Smooth muscle cell (in vitro differentiated cells): ENCODE measurements around the gene FGF2. TPM values are rescaled to one million over a fixed set of nuclear protein-coding genes. Genes with fewer than 3 reads are reported as not detected.
A peak's percentile ranks its signal among the peaks of the same experiment; 100 is the strongest.
"Not testable (repeated sequence)": the region's sequence is repeated elsewhere in the genome, so short reads cannot be mapped to it uniquely, and the experiment has no call there.

Source experiments
- DNase-seq: peaks from one replicate; lab custom pipeline; 2025; ENCODE audit not compliant: unreplicated experiment; lab: John Stamatoyannopoulos, UW
- H2AFZ ChIP-seq: fragments of 200-600 bp; sonication (generic); 2 replicates; pipeline ENCODE4 v1.6.0; 2016; ENCODE audit warnings: antibody characterized with exemption, low read depth, mild to moderate bottlenecking
- H3F3A ChIP-seq: fragments of 200-600 bp; sonication (generic); 2 replicates; pipeline ENCODE4 v1.6.0; 2017; ENCODE audit warnings: antibody characterized with exemption, low read depth
- H3K27ac ChIP-seq: fragments of 200-600 bp; sonication (generic); 2 replicates; pipeline ENCODE4 v1.5.1; 2016; ENCODE audit warnings: low read depth, mild to moderate bottlenecking
- H3K27me3 ChIP-seq: fragments of 200-600 bp; sonication (generic); 2 replicates; pipeline ENCODE4 v1.6.1; 2016; ENCODE audit warnings: low read depth, mild to moderate bottlenecking
- H3K36me3 ChIP-seq: fragments of 200-600 bp; sonication (generic); 2 replicates; pipeline ENCODE4 v1.5.1; 2016; ENCODE audit warnings: low read depth
- H3K4me1 ChIP-seq: fragments of 200-600 bp; sonication (generic); 2 replicates; pipeline ENCODE4 v1.5.1; 2016; ENCODE audit warnings: low read depth
- H3K4me2 ChIP-seq: fragments of 200-600 bp; sonication (generic); 2 replicates; pipeline ENCODE4 v1.6.0; 2016; ENCODE audit warnings: mild to moderate bottlenecking
- H3K4me3 ChIP-seq: fragments of 200-600 bp; sonication (generic); 2 replicates; pipeline ENCODE4 v1.5.1; 2016; ENCODE audit warnings: mild to moderate bottlenecking
- H3K79me2 ChIP-seq: fragments of 200-600 bp; sonication (generic); 2 replicates; pipeline ENCODE4 v1.6.0; 2016; ENCODE audit warnings: low read depth, mild to moderate bottlenecking
- H3K9ac ChIP-seq: fragments of 200-600 bp; sonication (generic); 2 replicates; pipeline ENCODE4 v1.6.0; 2016; ENCODE audit warnings: low read depth
- H3K9me3 ChIP-seq: fragments of 200-600 bp; sonication (generic); replicated peaks from 2 replicates; pipeline ENCODE4 v1.5.1; 2016; ENCODE audit warnings: low read depth
- H4K20me1 ChIP-seq: fragments of 200-600 bp; sonication (generic); 2 replicates; pipeline ENCODE4 v1.6.0; 2016; ENCODE audit warnings: low read depth
- WGBS: methylation state at CpG from one replicate; pipeline ENCODE4 v1.1.7; 2016; ENCODE audit warnings: low lambda C conversion rate; 5-methylcytosine and 5-hydroxymethylcytosine counted together
- polyA plus RNA-seq: library from polyadenylated mRNA; unstranded; fragments of >200 nt; fragmentation: Nextera tagmentation; extraction: Ambion mirVana; gene quantifications from 2 replicates; pipeline ENCODE4 v1.2.1, GENCODE V29; 2016
- total RNA-seq: library from RNA; depleted of rRNA; stranded (reverse); fragments of >200 nt; gene quantifications from 2 replicates; pipeline ENCODE4 v1.2.3, GENCODE V29; 2014
- TF ChIP-seq, protein P1 (sequence below): fragments of 200-600 bp; sonication (generic); IDR thresholded peaks from 2 replicates; pipeline ENCODE4 v1.5.1; 2017; ENCODE audit warnings: borderline replicate concordance, mild to moderate bottlenecking, antibody characterized with exemption; ENCODE audit not compliant: insufficient read depth, poor library complexity, severe bottlenecking

FGF2 gene
- total and polyA plus RNA-seq, 2 experiments from 2014 or later: 11.8 to 18.9 TPM

DNA sequence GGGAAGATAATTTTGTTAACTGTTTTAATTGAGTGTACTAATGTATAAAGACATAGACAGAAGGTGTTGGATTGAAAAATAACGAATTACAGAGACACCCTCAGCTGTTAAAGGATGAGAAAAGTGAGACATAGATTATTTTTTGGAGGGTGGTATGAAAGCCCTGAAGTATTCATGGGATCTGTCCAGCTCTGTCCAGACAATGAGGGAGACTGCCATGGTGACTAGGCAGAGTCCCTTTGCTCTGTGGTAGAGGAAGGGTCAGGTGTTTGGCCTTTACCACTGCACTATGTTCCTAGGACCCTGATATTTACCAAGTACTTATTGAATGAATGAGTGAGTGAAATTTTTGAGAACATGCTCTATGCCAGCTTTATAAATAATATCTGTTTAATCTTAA is 11.4 kb downstream of the FGF2 start:
- Histone ChIP-seq H3K36me3 (no peaks in the 10 kb centered on the region), H3K4me3 (no peak overlapping the region), H3K27ac (no peak overlapping the region), H3F3A (peaks cover 4% of the 10 kb centered on the region), H3K27me3 (no peaks in the 10 kb centered on the region), H2AFZ (no peak overlapping the region), H4K20me1 (no peaks in the 10 kb centered on the region), H3K9me3 (no peaks in the 10 kb centered on the region), H3K4me1 (peaks cover 15% of the 10 kb centered on the region), H3K4me2 (no peak overlapping the region), H3K79me2 (peaks cover 30% of the 10 kb centered on the region), H3K9ac (no peak overlapping the region)
- DNase-seq: no peak
- WGBS: 93% methylated on average over 1 of the region's 1 CpG
- TF ChIP-seq, protein P1, sequence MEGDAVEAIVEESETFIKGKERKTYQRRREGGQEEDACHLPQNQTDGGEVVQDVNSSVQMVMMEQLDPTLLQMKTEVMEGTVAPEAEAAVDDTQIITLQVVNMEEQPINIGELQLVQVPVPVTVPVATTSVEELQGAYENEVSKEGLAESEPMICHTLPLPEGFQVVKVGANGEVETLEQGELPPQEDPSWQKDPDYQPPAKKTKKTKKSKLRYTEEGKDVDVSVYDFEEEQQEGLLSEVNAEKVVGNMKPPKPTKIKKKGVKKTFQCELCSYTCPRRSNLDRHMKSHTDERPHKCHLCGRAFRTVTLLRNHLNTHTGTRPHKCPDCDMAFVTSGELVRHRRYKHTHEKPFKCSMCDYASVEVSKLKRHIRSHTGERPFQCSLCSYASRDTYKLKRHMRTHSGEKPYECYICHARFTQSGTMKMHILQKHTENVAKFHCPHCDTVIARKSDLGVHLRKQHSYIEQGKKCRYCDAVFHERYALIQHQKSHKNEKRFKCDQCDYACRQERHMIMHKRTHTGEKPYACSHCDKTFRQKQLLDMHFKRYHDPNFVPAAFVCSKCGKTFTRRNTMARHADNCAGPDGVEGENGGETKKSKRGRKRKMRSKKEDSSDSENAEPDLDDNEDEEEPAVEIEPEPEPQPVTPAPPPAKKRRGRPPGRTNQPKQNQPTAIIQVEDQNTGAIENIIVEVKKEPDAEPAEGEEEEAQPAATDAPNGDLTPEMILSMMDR: no peak

DNA sequence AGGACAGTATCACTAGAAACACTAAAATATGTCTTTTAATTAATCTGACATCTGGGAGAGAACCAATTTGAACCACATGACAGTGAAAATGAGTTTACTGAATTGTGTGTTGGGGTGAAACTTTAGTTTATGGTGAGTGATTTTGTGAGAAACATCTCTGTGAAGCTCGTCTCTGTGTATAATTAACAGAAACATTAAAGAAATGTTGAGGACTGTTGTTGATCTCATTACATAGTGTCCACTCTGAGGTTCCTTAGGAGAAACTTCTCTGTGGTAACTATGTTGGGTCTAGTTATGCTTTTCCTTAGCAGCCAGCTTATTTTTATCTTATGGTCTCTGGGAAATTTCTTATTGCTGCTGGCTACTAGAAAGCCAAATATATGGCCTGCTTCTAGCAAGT is 15.8 kb downstream of the FGF2 start:
- H3K27ac ChIP-seq: peak overlapping the region; percentile 40
- H3K9ac ChIP-seq: no peak overlapping the region
- H3K4me1 ChIP-seq: peaks cover 21% of the 10 kb centered on the region
- H3K4me3 ChIP-seq: no peak overlapping the region
- WGBS: 68% methylated on average over 1 of the region's 1 CpG
- H3K79me2 ChIP-seq: peaks cover 20% of the 10 kb centered on the region
- H3K36me3 ChIP-seq: no peaks in the 10 kb centered on the region
- H3F3A ChIP-seq: no peaks in the 10 kb centered on the region
- no peak overlapping the region for H2AFZ ChIP-seq
- no peaks in the 10 kb centered on the region for H4K20me1 ChIP-seq
- DNase-seq: no peak
- TF ChIP-seq, protein P1: no peak
- H3K27me3 ChIP-seq: no peaks in the 10 kb centered on the region
- no peak overlapping the region for H3K4me2 ChIP-seq
- no peaks in the 10 kb centered on the region for H3K9me3 ChIP-seq

DNA sequence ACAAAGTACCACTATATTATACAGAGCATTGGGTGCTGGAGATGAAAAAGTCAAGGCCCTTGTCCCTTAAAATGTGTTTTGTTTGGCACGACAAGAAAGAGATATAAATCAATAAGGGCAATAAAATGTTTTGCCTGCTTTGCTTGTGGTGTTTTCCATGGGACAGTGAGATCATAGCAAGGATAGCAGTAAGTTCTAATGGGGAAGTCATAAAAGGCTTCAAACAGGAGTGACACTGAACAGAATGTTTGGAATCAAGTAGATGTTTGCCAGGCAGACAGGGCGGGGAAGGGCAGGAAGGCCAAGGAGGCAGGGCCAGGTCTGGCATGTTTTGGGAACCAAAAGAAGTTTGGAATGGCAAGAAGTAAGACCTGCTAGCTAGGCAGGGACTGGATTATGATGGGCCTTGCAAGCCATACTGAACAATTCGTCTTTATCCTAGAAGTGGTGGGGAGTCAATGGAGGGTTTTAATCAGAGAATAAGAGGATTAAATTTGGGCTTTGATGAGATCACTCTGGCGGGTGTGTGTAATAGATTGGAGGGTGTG is 16.4 kb downstream of the FGF2 start:
- Histone ChIP-seq H3K4me2 (no peak overlapping the region), H3K4me3 (no peak overlapping the region), H2AFZ (no peak overlapping the region), H3K79me2 (peaks cover 15% of the 10 kb centered on the region), H3K27me3 (no peaks in the 10 kb centered on the region), H3K9me3 (no peaks in the 10 kb centered on the region), H3F3A (no peaks in the 10 kb centered on the region), H3K27ac (peak overlapping the region; percentile 40), H4K20me1 (no peaks in the 10 kb centered on the region), H3K4me1 (peaks cover 21% of the 10 kb centered on the region), H3K9ac (no peak overlapping the region), H3K36me3 (no peaks in the 10 kb centered on the region)
- no peak for DNase-seq
- TF ChIP-seq, protein P1: no peak
- 39% methylated on average over 4 of the region's 4 CpGs for whole genome bisulfite sequencing

DNA sequence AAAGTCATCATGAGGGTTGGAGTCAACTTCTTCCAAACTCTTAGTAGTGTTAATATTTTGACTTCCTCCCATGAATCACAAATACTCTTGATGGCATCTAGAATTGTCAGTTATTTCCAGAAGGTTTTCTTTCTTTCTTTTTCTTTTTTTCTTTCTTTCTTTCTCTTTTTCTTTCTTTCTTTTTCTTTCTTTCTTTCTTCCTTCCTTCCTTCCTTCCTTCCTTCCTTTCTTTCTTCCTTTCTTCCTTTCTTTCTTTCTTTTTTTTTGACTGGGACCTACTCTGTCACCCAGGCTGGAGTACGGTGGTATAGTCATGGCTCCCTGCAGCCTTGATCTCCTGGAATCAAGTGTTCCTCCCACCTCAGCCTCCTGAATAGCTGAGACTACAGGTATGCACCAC is 17.8 kb downstream of the FGF2 start:
- not testable (repeated sequence) for H3K4me2 ChIP-seq, H3K27me3 ChIP-seq, H3K9me3 ChIP-seq, H3K27ac ChIP-seq, H2AFZ ChIP-seq, H3K9ac ChIP-seq, DNase-seq, H3K4me3 ChIP-seq, H3K36me3 ChIP-seq, H3F3A ChIP-seq, H4K20me1 ChIP-seq
- 100% methylated on average over 1 of the region's 1 CpG for WGBS
- Histone ChIP-seq H3K4me1 (peaks cover 21% of the 10 kb centered on the region), H3K79me2 (peaks cover 11% of the 10 kb centered on the region)
